Suppressor macrophage (primary cell): Measurements from ENCODE around the gene PSME4.
"Not testable (repeated sequence)": the region's sequence is repeated elsewhere in the genome, so short reads cannot be mapped to it uniquely, and the experiment has no call there.

ENCODE experiments used
- DNase-seq, 4 experiments: peaks; one replicate each; pipeline ENCODE4 v3.0.0-alpha.2; 2020 to 2022

PSME4 gene

DNA sequence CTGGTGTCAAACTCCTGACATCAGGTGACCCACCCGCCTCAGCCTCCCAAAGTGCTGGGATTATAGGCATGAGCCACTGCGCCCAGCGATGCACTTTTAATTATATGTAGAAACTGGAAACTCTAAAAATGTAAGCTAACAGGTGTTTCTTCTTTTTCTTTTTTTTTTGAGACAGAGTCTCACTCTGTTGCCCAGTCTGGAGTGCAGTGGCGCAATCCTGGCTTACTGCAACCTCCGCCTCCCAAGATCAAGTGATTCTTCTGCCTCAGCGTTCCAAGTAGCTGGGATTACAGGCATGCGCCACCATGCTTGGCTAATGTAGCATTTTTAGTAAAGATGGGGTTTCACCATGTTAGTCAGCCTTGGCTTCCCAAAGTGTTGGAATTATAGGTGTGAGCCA lies 129.1 kb downstream of the PSME4 start:
- not testable (repeated sequence) for DNase-seq

DNA sequence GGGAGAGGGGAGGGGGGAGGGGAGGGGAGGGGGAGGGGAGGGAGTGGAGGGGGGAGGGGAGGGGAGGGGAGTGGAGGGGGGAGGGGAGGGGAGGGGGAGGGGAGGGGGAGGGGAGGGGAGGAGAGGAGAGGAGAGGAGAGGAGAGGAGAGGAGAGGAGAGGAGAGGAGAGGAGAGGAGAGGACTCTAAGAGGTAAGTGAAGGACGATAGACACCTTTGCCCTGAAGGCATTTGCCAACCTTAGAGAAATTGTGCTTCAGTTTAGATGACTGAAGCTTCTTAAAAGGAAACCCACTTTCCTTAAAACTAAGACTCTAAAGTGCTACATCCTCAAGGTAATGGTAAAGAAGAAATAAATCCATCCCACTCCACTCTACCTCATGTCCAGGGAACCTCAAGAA lies 130.2 kb downstream of the PSME4 start:
- no peak for DNase-seq

DNA sequence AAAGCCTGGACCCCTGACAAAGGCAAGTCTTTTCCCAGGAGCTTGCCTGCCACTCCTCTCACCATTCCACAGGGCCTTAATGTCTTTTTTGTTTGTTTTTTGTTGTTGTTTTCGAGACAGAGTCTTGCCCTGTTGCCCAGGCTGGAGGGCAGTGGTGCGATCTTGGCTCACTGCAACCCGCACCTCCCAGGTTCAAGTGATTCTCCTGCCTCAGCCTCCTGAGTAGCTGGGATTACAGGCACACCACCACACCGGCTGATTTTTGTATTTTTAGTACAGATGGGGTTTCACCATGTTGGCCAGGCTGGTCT lies 140.9 kb downstream of the PSME4 start:
- not testable (repeated sequence) for DNase-seq

DNA sequence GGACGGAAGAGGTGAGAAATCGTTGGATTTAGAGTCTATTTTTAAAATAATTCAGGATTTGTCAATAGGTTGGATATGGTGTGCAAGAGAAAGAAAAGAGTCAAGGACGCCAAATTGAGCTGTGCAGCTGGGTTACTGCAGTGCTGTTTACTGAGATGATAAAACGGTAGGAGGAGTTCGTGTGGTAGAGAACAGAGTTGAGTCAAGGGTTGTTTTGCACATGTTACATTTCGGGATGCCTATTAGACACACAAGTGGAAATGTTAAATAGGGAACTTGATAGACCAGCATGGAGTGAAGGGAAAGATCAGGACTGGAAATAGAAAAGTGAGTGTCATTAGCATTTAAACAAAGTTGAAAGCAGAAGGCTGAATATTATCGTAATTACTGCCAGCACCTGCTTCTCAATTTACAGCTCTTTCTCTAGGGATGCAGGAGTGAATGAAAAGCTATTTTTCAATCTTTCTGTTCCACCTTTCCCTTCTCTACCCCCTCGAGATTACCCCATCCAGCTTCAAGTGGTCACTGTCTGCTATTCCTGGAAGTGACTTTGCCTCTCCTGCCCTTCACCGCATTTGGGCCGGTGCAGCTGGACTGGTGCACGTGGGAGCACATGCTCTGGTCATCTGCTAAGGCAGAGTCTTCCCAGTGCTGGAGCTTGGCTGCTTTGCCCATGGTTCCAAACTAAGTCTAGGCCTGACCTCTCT lies 141.4 kb downstream of the PSME4 start:
- DNase-seq: no peak

DNA sequence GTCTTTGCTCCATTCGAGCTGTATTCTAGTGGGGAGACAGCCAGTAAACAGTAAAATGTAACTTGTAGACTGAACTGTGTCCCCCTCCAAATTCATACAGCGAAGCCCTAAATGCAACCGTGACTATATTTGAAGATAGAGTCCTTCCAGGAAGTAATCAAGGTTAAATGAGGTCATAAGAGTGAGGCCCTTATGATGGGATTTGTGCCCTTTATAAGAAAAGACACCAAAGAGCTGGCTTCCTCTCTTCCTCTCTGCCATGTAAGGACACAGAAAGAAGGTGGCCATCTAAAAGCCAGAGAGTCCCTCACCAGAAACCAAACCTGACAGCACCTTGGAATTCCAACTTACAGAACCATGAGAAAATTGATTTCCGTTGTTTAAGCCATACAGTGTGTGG lies 142.5 kb downstream of the PSME4 start:
- DNase-seq: no peak

DNA sequence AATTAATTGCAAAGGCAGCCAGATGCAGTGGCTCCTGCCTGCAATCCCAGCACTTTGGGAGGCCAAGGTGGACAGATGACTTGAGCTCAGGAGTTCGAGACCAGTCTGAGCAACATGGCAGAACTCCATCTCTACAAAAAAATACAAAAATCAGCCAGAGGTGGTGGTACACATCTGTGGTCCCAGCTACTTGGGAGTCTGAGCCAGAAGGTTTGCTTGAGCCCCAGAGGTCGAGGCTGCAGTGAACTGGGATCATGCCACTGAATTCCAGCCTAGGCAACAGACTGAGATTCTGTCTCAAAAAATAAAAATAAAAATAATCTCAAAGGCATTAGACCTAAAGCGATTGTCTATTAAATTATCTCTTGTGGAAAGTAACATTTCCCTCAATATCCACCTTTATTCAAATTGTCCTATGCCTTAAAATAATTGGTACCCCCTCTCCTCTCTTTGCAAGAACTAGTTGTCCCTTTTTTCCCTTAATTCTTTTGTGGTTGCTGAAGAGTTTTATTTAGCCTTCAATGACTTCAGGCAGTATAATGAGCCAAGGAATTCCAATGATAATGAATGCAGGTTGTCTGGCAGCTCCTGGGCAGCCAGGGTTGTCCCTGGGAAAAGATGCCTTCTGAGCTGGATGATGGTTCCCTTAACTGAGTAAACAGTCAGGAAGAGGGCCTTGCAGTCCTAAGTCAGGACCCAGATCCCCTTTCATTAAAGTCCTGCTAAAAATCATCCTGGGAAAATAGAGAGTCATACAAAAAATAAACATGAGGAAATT lies 143.2 kb downstream of the PSME4 start:
- DNase-seq: no peak

DNA sequence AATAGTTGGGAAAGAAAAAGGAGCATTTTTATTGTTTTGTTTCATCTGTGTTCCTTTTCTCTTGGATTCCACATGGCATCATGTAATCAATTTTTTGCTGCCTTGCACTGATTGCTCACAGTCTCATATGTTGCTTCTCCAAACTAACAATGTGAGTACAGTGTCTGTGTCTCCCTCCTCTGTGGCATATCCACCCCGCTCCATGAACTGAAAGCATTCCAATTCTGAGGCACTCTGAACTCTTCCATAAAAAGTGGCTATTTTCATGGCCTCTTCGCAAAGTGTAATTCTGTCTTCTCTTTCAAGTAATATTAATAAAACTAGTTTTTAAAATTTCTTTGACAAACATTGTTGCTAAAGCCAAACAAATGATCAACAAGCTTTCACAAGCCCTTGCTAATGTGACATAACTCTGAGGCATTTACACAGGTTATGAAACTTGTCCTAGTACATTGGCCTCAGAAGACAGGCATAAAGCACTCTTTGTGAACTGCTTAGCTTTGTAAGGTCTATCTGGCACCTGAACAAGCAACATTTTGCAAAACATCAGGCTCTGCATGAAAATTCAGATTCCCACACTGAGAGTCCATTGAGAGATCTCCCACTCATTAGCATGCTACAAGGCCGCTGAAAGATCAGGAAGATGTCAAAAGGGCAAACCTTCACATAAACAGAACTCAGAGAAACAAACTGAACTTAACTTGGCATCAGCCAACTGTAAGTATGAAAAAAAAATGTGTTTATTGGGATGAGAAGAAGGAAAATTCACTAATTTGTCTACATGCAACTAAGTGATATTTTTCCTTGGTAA lies 144.0 kb downstream of the PSME4 start:
- DNase-seq: no peak

DNA sequence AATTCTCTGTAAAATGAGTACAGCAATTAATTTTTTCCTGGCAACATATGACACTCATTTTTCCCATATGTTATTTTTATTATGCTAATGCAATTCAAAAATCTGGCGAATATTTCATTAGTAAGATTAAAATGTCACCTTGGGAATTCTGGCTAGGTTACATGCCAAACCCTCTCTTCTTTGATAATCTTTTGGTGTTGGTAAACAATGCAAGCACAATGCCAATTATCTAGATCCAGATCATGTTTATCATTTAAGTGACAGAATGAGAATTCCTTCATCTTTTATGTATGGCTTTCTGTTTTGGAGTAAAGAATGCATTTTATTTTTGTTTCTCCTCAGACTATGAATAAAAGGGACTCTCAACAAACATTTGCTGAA lies 144.8 kb downstream of the PSME4 start:
- DNase-seq: no peak

DNA sequence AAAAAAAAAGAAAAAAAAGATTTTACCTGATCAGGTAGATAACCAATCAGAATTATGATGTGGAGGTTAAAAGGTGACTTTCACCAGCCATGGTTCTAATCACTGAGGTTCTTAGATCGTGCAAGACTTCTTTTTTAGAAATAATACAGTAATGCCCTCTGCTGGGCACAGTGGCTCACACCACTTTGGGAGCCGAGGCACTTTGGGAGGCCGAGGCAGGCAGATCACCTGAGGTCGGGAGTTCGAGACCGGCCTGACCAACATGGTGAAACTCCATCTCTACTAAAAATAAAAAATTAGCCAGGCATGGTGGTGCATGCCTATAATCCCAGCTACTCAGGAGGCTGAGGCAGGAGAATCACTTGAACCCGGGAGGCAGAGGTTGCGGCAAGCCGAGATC lies 147.2 kb downstream of the PSME4 start:
- DNase-seq: peak in 3 of 4 experiments; percentile 8 to 10 (median 10)

DNA sequence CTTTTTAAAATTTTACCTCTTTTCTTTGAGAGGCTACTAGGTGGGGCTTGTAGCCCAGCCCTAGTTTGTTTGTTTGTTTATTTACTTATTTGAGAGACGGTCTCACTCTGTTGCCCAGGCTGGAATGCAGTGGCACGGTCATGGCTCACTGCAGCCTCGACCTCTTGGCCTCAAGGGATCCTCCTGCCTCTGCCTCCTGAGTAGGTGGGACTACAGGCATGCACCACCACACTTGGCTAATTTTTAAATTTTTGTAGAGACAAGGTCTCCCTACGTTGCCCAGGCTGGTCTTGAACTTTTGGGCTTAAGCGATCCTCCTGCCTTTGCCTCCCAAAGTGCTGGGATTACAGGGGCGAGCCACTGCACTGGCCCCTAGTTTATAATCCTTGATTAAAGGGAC lies 149.0 kb downstream of the PSME4 start:
- no peak for DNase-seq

DNA sequence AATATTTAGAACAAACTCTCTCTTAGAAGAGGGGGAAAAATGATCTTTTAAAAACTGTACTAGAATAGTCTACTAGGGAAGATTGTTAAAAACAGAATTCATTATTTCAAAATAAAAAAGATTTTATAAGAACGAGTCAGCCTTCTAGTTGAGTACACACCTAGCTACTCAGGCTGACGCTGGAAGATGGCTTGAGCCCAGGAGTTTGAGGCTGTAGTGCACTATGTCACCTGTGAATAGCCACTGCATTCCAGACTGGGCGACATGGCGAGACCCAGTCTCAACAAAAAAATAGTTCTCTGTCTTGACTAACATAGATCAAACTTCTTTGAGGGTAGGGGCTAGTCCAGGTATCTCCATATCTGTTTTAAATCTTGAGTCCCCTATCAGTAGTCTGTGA lies 150.1 kb downstream of the PSME4 start:
- DNase-seq: no peak

DNA sequence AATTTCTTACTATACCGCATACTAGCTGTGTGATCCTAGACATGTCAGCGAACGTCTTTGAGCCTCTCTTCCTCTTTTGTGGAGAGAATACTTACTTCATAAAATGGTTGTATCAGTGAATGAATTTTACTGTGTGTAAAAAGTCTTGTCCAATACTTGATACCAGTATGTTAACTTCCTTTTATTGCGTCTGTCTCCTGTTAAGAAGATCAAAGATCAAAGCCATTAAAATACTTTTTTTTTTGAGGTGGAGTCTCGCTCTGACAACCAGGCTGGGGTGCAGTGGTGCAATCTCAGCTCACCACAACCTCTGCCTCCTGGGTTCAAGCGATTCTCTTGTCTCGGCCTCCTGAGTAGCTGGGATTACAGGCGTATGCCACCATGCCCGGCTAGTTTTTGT lies 150.7 kb downstream of the PSME4 start:
- no peak for DNase-seq

DNA sequence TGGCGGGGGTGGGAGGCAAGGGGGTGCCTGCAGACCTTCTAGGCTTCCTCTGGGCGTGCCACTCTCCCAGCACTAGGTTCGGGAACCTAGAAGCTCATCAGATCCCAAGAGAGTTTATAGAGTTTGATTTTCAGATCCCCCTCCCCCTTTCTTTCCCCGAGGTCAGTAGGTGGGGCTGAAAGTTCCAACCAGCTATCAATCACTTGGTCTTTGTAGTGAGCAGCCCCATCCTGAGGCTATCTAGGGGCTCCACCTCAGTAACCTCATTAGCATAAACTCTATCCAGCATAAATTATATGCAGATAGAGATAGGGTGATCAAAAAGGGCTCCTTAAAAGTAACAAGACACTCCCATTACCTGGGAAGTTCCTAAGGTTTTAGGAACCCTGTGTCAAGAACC lies 151.2 kb downstream of the PSME4 start:
- no peak for DNase-seq

DNA sequence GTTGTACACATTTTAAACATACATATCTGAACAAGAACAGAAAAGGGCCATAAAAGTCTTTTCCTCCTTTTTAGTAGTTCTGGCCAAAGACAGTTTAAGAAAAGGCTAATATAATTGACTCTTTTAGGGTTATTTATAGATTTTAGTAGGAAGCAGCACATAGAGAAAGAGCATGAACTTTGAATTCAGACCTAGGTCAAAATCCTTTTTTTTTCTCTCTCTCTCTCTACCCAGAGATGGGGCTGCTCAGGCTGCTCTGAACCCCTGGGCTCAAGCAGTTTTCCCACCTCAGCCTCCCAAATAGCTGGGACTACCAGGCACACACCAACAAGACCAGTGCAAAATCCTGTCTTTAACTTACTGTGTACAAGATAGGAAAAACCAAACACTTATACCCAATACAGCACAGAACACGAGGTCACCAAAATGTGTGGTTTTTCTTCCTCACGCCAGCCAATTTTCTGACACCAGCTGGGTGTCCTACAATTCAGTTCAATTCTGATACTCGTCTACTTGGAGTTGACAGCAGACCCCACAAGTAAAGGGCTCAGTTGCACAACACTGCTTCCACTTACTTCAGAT lies 151.8 kb downstream of the PSME4 start:
- DNase-seq: no peak
